ENCODE data around the gene RPN2. TPM values are rescaled to one million over a fixed set of nuclear protein-coding genes. Genes with fewer than 3 reads are reported as not detected.

The RPN2 gene
- total and polyA plus RNA-seq, 10 of the 15 experiments (the other 5 are each of a cell fraction or from before 2014, with no cell fraction given): 148 to 365 (median 228) TPM

GRCh38 chr20:37178839-37179682 is at the start of gene RPN2, which contains the start of gene MROH8 (continued):
- TF ChIP-seq CHD2 (IDR thresholded peaks at IDR 0.05; ENCODE audit: borderline replicate concordance, low read depth, low read length) (peak; percentile 87), KDM1A (IDR thresholded peaks at IDR 0.05; ENCODE audit: borderline replicate concordance) (no peak)

GRCh38 chr20:37131486-37131885 is 47.6 kb upstream of the RPN2 start:
- ATAC-seq (no peak), DNase-seq (ENCODE audit: low read depth, low spot score) (no peak), FAIRE-seq (no peak)
- ChIA-PET POLR2A (no interaction called here), SMC1A (ENCODE audit: uncharacterized antibody, unreplicated experiment) (no interaction called here), CTCF (no interaction called here), RAD21 (ENCODE audit: unreplicated experiment) (no interaction called here)
- Histone ChIP-seq H4K20me1 (ENCODE audit: control insufficient read depth, insufficient read depth) (no peaks in the 10 kb centered on the region), H3K27me3 (replicated peaks in 1 of 2; ENCODE audit: control insufficient read depth in 2 of 2, insufficient read depth in 2 of 2, low read length in 1 of 2) (no peaks in the 10 kb centered on the region; a peak in 1 of 4 replicates), H3K79me2 (ENCODE audit: control insufficient read depth, insufficient read depth, low read length) (no peaks in the 10 kb centered on the region), H3K4me2 (ENCODE audit: control insufficient read depth, insufficient read depth) (no peak overlapping the region), H3K27ac (ENCODE audit: control insufficient read depth, insufficient read depth) (no peak overlapping the region), H3K9me3 (replicated peaks; ENCODE audit: control insufficient read depth, insufficient read depth, low read length) (no peaks in the 10 kb centered on the region), H3K4me3 (no peak overlapping the region), H2AFZ (ENCODE audit: control insufficient read depth, low read depth, low read length) (no peak overlapping the region), H3K9ac (ENCODE audit: control insufficient read depth, insufficient read depth, low read length) (no peak overlapping the region), H3K4me1 (ENCODE audit: control insufficient read depth, insufficient read depth, low read length) (no peaks in the 10 kb centered on the region), H3K36me3 (ENCODE audit: control insufficient read depth in 2 of 2, insufficient read depth in 2 of 2, low read length in 1 of 2) (no peaks in the 10 kb centered on the region)
- in situ Hi-C loops (cut with MboI) (no loop called here), intact Hi-C loops (cut with micrococcal nuclease; ENCODE audit: unreplicated experiment) (no loop called here)
- 79% methylated on average over 3 of the region's 3 CpGs for WGBS (ENCODE audit: insufficient coverage, insufficient replicate concordance, low lambda C conversion rate, missing lambda C conversion rate)
- no TSS peak for BruUV-seq (replicated peaks)
- no peak for TF ChIP-seq IRF4 (IDR thresholded peaks at IDR 0.05; ENCODE audit: low read depth, low read length)
- no peak for TF ChIP-seq ASH2L (IDR thresholded peaks at IDR 0.05; ENCODE audit: borderline replicate concordance, low read depth)
- no peak for TF ChIP-seq BRCA1 (IDR thresholded peaks at IDR 0.05; ENCODE audit: low read depth, low read length)
- TF ChIP-seq ZZZ3 (IDR thresholded peaks at IDR 0.05; ENCODE audit: control insufficient read depth, insufficient read length, low read depth): no peak
- TF ChIP-seq MTA3 (IDR thresholded peaks at IDR 0.05; ENCODE audit: borderline replicate concordance, low read length): no peak
